IPS-18c (cell line): Measurements from ENCODE around the gene PILRB.

ENCODE experiments used
- H3K4me3 ChIP-seq: 2 replicates; pipeline ENCODE4 v1.7.0; 2013; ENCODE audit warnings: low read depth, mild to moderate bottlenecking, low read length, moderate library complexity; ENCODE audit not compliant: insufficient read depth
- H3K9me3 ChIP-seq: one replicate; pipeline ENCODE4 v1.6.1; 2013; ENCODE audit warnings: mild to moderate bottlenecking, low read length, moderate library complexity; ENCODE audit not compliant: control insufficient read depth, insufficient read depth

Gene PILRB

GRCh38 chr7:100390286-100391009, 32.5 kb downstream of the PILRB start:
- Histone ChIP-seq H3K4me3 (no peak overlapping the region), H3K9me3 (no peaks in the 10 kb centered on the region)

- no peak overlapping the region for H3K4me3 ChIP-seq
- H3K9me3 ChIP-seq = no peaks in the 10 kb centered on the region
Observed at GRCh38 chr7:100393233-100393905, 35.5 kb downstream of the PILRB start.

- no peak overlapping the region for H3K4me3 ChIP-seq
- H3K9me3 ChIP-seq = no peaks in the 10 kb centered on the region
Observed at GRCh38 chr7:100394077-100394476, 36.2 kb downstream of the PILRB start.

GRCh38 chr7:100396421-100396982, 38.6 kb downstream of the PILRB start:
- H3K4me3 ChIP-seq = no peak overlapping the region
- no peaks in the 10 kb centered on the region for H3K9me3 ChIP-seq

- no peak overlapping the region for H3K4me3 ChIP-seq
- no peaks in the 10 kb centered on the region for H3K9me3 ChIP-seq
Observed at GRCh38 chr7:100397315-100398081, 39.6 kb downstream of the PILRB start.

- Histone ChIP-seq H3K9me3 (no peaks in the 10 kb centered on the region), H3K4me3 (no peak overlapping the region)
Observed at GRCh38 chr7:100398239-100398638, 40.3 kb downstream of the PILRB start.

GRCh38 chr7:100400041-100400440, 42.1 kb downstream of the PILRB start:
- Histone ChIP-seq H3K4me3 (no peak overlapping the region), H3K9me3 (no peaks in the 10 kb centered on the region)

- H3K9me3 ChIP-seq = no peaks in the 10 kb centered on the region
- H3K4me3 ChIP-seq = no peak overlapping the region
Observed at GRCh38 chr7:100400656-100401055, 42.7 kb downstream of the PILRB start.

GRCh38 chr7:100401811-100402210, 43.9 kb downstream of the PILRB start:
- Histone ChIP-seq H3K9me3 (no peaks in the 10 kb centered on the region), H3K4me3 (no peak overlapping the region)

- Histone ChIP-seq H3K9me3 (no peaks in the 10 kb centered on the region), H3K4me3 (no peak overlapping the region)
Observed at GRCh38 chr7:100402241-100402640, 44.3 kb downstream of the PILRB start.

- no peak overlapping the region for H3K4me3 ChIP-seq
- no peaks in the 10 kb centered on the region for H3K9me3 ChIP-seq
Observed at GRCh38 chr7:100406767-100407166, 48.9 kb downstream of the PILRB start.

GRCh38 chr7:100407285-100408180, 49.6 kb downstream of the PILRB start:
- no peaks in the 10 kb centered on the region for H3K9me3 ChIP-seq

GRCh38 chr7:100411101-100411500, 53.2 kb downstream of the PILRB start:
- H3K9me3 ChIP-seq = no peaks in the 10 kb centered on the region

More at GRCh38 chr7:100407285-100408180, 49.6 kb downstream of the PILRB start:
- no peak overlapping the region for H3K4me3 ChIP-seq

GRCh38 chr7:100413346-100413745, 55.4 kb downstream of the PILRB start:
- Histone ChIP-seq H3K9me3 (no peaks in the 10 kb centered on the region), H3K4me3 (no peak overlapping the region)

More at GRCh38 chr7:100411101-100411500, 53.2 kb downstream of the PILRB start:
- H3K4me3 ChIP-seq = no peak overlapping the region

- Histone ChIP-seq H3K4me3 (no peak overlapping the region), H3K9me3 (no peaks in the 10 kb centered on the region)
Observed at GRCh38 chr7:100413889-100414288, 56.0 kb downstream of the PILRB start.

GRCh38 chr7:100415448-100415847, 57.5 kb downstream of the PILRB start:
- Histone ChIP-seq H3K4me3 (no peak overlapping the region), H3K9me3 (no peaks in the 10 kb centered on the region)
